Mesothelial cell of epicardium (in vitro differentiated cells): ENCODE data around the gene ARAP2. TPM values are rescaled to one million over a fixed set of nuclear protein-coding genes. Genes with fewer than 3 reads are reported as not detected.

Experiments
- DNase-seq, 2 experiments: peaks; one replicate each; pipeline ENCODE4 v3.0.0; 2021; ENCODE audit warnings: low spot score in 2 of 2; ENCODE audit not compliant: unreplicated experiment in 2 of 2
- H3K27ac Mint-ChIP-seq: 2 replicates; pipeline ENCODE4 v1.8.0; 2021; ENCODE audit warnings: mixed read lengths
- H3K27me3 Mint-ChIP-seq: 2 replicates; pipeline ENCODE4 v1.8.0; 2021; ENCODE audit warnings: low read depth, mixed read lengths
- H3K36me3 Mint-ChIP-seq: 2 replicates; pipeline ENCODE4 v1.8.0; 2021; ENCODE audit warnings: mixed read lengths
- H3K4me1 Mint-ChIP-seq: 2 replicates; pipeline ENCODE4 v1.8.0; 2021; ENCODE audit warnings: mixed read lengths
- H3K4me3 Mint-ChIP-seq: 2 replicates; pipeline ENCODE4 v1.8.0; 2021; ENCODE audit warnings: mild to moderate bottlenecking, moderate library complexity, mixed read lengths
- H3K9me3 Mint-ChIP-seq: 2 replicates; pipeline ENCODE4 v1.8.0; 2021; ENCODE audit warnings: mixed read lengths
- total RNA-seq: library from RNA; stranded (reverse); gene quantifications from 3 replicates; pipeline ENCODE4 v1.2.1, GENCODE V29; 2021
- TF ChIP-seq, protein P1 (sequence below): fragments of 200-600 bp; sonication (generic); IDR thresholded peaks from one replicate; pipeline ENCODE4 v1.5.0; 2021; ENCODE audit warnings: antibody characterized with exemption; ENCODE audit not compliant: unreplicated experiment

ARAP2 gene
- total RNA-seq, 1 donor from 2014 or later = 16.0 TPM

DNA sequence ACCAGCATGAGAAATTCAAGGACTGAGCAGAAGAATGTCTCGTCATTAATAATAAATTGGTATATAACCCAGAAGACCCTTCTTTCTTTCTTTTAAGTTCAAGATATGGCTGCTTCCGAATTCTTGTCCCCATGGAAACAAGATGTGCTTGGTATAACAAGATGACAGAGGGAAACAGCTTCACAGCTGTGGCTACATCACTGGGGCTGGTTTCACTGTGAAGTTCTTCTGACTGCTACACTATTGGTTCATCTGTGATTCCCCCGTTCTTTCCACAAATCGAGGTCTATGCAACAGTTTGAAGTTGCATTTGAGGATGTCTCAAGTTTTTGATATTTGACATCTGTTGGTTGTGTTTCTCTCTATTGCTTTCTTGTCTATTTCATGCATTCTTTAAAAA, 24.8 kb upstream of the ARAP2 start:
- Mint-ChIP-seq H3K36me3 (no peaks in the 10 kb centered on the region), H3K4me1 (peaks cover under 1% of the 10 kb centered on the region), H3K27ac (no peak overlapping the region), H3K27me3 (no peaks in the 10 kb centered on the region), H3K4me3 (no peak overlapping the region), H3K9me3 (no peaks in the 10 kb centered on the region)
- TF ChIP-seq, protein P1, sequence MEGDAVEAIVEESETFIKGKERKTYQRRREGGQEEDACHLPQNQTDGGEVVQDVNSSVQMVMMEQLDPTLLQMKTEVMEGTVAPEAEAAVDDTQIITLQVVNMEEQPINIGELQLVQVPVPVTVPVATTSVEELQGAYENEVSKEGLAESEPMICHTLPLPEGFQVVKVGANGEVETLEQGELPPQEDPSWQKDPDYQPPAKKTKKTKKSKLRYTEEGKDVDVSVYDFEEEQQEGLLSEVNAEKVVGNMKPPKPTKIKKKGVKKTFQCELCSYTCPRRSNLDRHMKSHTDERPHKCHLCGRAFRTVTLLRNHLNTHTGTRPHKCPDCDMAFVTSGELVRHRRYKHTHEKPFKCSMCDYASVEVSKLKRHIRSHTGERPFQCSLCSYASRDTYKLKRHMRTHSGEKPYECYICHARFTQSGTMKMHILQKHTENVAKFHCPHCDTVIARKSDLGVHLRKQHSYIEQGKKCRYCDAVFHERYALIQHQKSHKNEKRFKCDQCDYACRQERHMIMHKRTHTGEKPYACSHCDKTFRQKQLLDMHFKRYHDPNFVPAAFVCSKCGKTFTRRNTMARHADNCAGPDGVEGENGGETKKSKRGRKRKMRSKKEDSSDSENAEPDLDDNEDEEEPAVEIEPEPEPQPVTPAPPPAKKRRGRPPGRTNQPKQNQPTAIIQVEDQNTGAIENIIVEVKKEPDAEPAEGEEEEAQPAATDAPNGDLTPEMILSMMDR = no peak
- DNase-seq = no peak

DNA sequence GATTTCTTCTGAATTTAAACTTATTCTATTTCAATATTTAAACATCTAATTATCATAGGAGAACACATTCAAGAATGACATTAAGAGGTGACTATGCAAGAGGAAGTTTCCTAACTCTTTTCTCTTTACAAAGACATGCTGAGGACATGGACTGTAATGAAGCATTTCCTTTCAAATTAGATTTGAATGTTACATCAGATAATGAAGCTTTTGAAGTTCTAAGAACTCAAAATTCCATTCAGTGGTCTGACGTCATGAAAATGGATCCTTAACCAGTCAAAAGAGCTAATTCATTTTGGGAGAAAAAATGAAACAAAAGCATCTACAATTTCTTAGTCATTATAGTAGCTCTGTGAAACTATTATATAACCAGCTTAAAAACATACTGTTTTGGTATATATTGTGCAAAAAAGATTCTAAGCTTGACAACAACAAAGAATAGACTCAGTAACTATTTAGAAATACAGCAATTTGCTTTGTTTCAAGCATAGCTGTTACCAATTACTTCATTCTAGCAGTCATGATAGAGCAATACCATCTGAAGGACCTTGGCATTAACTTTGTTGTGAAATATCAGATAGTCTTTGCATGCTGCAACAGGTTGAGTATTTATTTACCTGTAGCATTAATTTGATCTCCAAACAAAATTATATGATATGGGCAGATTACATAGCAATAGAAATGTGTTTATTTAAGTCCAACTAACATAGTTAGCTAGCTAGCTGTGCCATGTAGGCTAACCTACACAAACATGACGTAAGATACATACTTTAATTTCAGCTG, 23.4 kb upstream of the ARAP2 start:
- DNase-seq = no peak
- no peaks in the 10 kb centered on the region for H3K36me3 Mint-ChIP-seq
- TF ChIP-seq, protein P1 = no peak
- H3K9me3 Mint-ChIP-seq = no peaks in the 10 kb centered on the region
- no peaks in the 10 kb centered on the region for H3K27me3 Mint-ChIP-seq
- H3K4me3 Mint-ChIP-seq = no peak overlapping the region
- H3K27ac Mint-ChIP-seq = no peak overlapping the region
- H3K4me1 Mint-ChIP-seq = no peaks in the 10 kb centered on the region

DNA sequence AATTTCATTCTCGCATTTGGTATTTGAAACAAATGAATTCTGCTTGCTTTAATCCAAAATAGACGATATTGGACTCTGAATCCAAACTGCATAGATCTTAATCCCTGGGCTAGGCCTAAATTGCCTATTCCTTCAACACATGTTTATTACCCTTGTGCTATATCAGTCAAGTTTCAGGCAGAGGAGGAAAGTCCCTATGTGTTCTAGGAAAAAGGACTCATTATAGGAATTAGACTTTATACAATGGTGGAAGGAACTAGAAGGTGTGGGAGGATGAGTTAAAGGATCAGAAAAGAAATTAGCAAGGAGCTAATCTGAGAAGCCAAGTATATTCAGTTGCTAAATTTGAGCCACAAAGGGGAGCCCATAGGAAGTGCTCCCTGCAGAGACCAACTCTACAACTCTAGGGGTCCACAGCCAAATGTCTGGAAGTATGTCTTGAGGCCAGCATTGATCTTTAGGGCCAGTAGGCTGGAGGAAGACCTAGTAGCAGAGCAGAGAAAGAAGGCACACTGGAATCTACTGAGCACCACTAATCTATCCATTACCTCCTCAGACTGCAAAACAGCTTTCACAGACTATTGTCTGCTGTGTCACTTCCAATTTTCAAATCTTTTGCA, 20.0 kb upstream of the ARAP2 start:
- H3K4me1 Mint-ChIP-seq = no peaks in the 10 kb centered on the region
- TF ChIP-seq, protein P1 = no peak

DNA sequence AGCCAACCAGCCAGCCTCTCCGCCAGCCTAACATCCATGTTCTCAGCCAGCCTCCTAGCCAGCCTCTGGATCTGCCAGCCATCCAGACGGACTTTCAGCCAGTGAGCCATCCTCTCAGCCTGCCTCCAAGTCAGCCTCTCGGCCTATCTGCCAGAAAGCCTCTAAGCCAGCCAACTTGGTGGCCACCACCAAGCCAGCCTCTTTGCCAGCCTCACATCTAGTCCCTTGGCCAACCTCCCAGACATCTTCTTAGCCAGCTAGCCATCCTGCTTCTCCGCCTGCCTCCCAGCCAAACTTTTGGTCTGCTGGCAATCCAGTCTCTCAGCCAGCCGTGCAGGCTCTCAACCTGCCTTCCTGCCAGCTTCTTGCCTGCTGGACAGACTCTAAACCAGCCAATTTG, 16.4 kb upstream of the ARAP2 start:
- Mint-ChIP-seq H3K36me3 (no peaks in the 10 kb centered on the region), H3K27me3 (no peaks in the 10 kb centered on the region), H3K27ac (no peak overlapping the region), H3K4me3 (no peak overlapping the region), H3K4me1 (peaks cover 3% of the 10 kb centered on the region), H3K9me3 (no peaks in the 10 kb centered on the region)
- DNase-seq = no peak
- TF ChIP-seq, protein P1 = no peak

More for the DNA sequence above, 20.0 kb upstream of the ARAP2 start:
- no peak for DNase-seq
- Mint-ChIP-seq H3K27ac (no peak overlapping the region), H3K27me3 (no peaks in the 10 kb centered on the region), H3K4me3 (no peak overlapping the region), H3K9me3 (no peaks in the 10 kb centered on the region), H3K36me3 (no peaks in the 10 kb centered on the region)

- Mint-ChIP-seq H3K27me3 (no peaks in the 10 kb centered on the region), H3K4me1 (peaks cover 3% of the 10 kb centered on the region), H3K27ac (no peak overlapping the region), H3K4me3 (no peak overlapping the region), H3K9me3 (peaks cover 4% of the 10 kb centered on the region), H3K36me3 (no peaks in the 10 kb centered on the region)
- DNase-seq = no peak
- TF ChIP-seq, protein P1 = no peak
Measured at GRCh38 chr4:36256398-36256891, 12.1 kb upstream of the ARAP2 start.
